MM.1S (cell line): Measurements from ENCODE around the gene GLS.

ENCODE experiments used
- DNase-seq: peaks from one replicate; pipeline ENCODE4 v3.0.0-alpha.2; 2015
- H2AFZ ChIP-seq: fragments of 300-600 bp; sonication (generic); 2 replicates; pipeline ENCODE4 v1.6.0; 2016; ENCODE audit warnings: antibody characterized with exemption, low read length
- H3F3A ChIP-seq: fragments of 300-600 bp; sonication (generic); 2 replicates; pipeline ENCODE4 v1.6.1; 2016; ENCODE audit warnings: mild to moderate bottlenecking, antibody characterized with exemption, low read length, moderate library complexity, mixed read lengths; ENCODE audit not compliant: insufficient read depth
- H3K27ac ChIP-seq: fragments of 300-600 bp; sonication (generic); 2 replicates; pipeline ENCODE4 v1.5.1; 2016; ENCODE audit warnings: mild to moderate bottlenecking, low read length
- H3K27me3 ChIP-seq: fragments of 300-600 bp; sonication (generic); replicated peaks from 2 replicates; pipeline ENCODE4 v1.6.0; 2016; ENCODE audit warnings: low read length; ENCODE audit not compliant: insufficient read depth
- H3K36me3 ChIP-seq: fragments of 300-600 bp; sonication (generic); replicated peaks from 2 replicates; pipeline ENCODE4 v1.6.1; 2016; ENCODE audit warnings: mild to moderate bottlenecking, low read length, mixed read lengths; ENCODE audit not compliant: insufficient read depth
- H3K4me1 ChIP-seq: fragments of 300-600 bp; sonication (generic); 2 replicates; pipeline ENCODE4 v1.6.1; 2016; ENCODE audit warnings: low read length, mixed read lengths
- H3K4me2 ChIP-seq: fragments of 300-600 bp; sonication (generic); 2 replicates; pipeline ENCODE4 v1.6.0; 2016; ENCODE audit warnings: low read depth, low read length
- H3K4me3 ChIP-seq: fragments of 300-600 bp; sonication (generic); 2 replicates; pipeline ENCODE4 v1.5.1; 2016; ENCODE audit warnings: low read length, mixed read lengths
- H3K79me2 ChIP-seq: fragments of 300-600 bp; sonication (generic); 2 replicates; pipeline ENCODE4 v1.6.1; 2016; ENCODE audit warnings: mixed run types, low read length, mixed read lengths
- H3K9ac ChIP-seq: fragments of 300-600 bp; sonication (generic); 2 replicates; pipeline ENCODE4 v1.6.1; 2016; ENCODE audit warnings: low read length, mixed read lengths
- H3K9me2 ChIP-seq: fragments of 300-600 bp; sonication (generic); replicated peaks from 2 replicates; pipeline ENCODE4 v1.6.1; 2016; ENCODE audit warnings: mild to moderate bottlenecking, low read length, mixed read lengths; ENCODE audit not compliant: insufficient read depth
- H3K9me3 ChIP-seq: fragments of 300-600 bp; sonication (generic); replicated peaks from 2 replicates; pipeline ENCODE4 v1.6.1; 2016; ENCODE audit warnings: mild to moderate bottlenecking, low read length, mixed read lengths; ENCODE audit not compliant: insufficient read depth
- H4K20me1 ChIP-seq: fragments of 300-600 bp; sonication (generic); 2 replicates; pipeline ENCODE4 v1.6.1; 2016; ENCODE audit warnings: mild to moderate bottlenecking, low read length, moderate library complexity, mixed read lengths; ENCODE audit not compliant: insufficient read depth
- EZH2 ChIP-seq: fragments of 300-600 bp; sonication (generic); optimal IDR thresholded peaks from 2 replicates; pipeline ENCODE3; 2017; ENCODE audit warnings: low read depth, mild to moderate bottlenecking, antibody characterized with exemption, low read length, mixed read lengths
- EZH2phosphoT487 ChIP-seq: fragments of 300-600 bp; sonication (generic); IDR thresholded peaks from 2 replicates; pipeline ENCODE4 v1.6.1; 2018; ENCODE audit warnings: antibody characterized with exemption, low read length
- TF ChIP-seq, protein P1 (sequence below): fragments of 300-600 bp; sonication (generic); IDR thresholded peaks from 2 replicates; pipeline ENCODE4 v1.5.1; 2016; ENCODE audit warnings: antibody characterized with exemption, low read length, mixed read lengths

The GLS gene

DNA sequence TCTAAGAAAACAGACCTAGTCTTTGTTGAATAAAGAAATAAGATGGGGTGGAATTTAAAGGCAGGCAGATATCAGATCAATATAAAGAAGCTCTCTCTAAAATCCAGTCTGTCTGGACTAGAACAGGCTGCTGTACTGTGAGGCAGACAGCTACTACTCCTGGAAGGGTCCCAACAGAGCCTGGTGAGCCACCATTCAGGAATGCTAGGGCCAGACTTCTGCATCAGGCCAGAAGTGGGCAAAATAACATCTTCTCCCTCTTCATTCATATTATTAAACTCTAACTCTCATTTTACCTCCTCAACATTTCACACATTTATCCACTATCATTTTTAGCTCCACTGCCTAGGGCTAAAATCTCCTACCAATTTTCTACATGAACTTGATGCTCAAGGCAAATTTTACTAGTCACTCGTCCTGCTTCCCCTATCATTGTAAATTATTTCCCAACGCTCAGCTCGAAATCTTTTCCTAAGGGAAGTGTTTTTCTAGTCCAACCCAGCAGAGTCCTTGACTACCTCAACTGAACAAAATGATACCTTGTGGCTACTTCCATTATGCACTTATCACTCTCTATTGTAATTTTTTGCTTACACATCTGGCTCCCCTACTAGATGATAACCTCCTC, 45.2 kb upstream of the GLS start:
- Histone ChIP-seq H3K4me3 (no peak overlapping the region), H3K27me3 (no peaks in the 10 kb centered on the region), H3K4me1 (no peaks in the 10 kb centered on the region), H3K79me2 (no peaks in the 10 kb centered on the region), H2AFZ (no peak overlapping the region), H3K27ac (no peak overlapping the region), H3F3A (no peaks in the 10 kb centered on the region), H3K9ac (no peak overlapping the region), H3K9me3 (no peaks in the 10 kb centered on the region), H4K20me1 (no peaks in the 10 kb centered on the region), H3K36me3 (no peaks in the 10 kb centered on the region), H3K9me2 (no peaks in the 10 kb centered on the region), H3K4me2 (no peak overlapping the region)
- no peak for DNase-seq
- TF ChIP-seq EZH2 (no peak), EZH2phosphoT487 (no peak)
- TF ChIP-seq, protein P1, sequence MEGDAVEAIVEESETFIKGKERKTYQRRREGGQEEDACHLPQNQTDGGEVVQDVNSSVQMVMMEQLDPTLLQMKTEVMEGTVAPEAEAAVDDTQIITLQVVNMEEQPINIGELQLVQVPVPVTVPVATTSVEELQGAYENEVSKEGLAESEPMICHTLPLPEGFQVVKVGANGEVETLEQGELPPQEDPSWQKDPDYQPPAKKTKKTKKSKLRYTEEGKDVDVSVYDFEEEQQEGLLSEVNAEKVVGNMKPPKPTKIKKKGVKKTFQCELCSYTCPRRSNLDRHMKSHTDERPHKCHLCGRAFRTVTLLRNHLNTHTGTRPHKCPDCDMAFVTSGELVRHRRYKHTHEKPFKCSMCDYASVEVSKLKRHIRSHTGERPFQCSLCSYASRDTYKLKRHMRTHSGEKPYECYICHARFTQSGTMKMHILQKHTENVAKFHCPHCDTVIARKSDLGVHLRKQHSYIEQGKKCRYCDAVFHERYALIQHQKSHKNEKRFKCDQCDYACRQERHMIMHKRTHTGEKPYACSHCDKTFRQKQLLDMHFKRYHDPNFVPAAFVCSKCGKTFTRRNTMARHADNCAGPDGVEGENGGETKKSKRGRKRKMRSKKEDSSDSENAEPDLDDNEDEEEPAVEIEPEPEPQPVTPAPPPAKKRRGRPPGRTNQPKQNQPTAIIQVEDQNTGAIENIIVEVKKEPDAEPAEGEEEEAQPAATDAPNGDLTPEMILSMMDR, result no peak

DNA sequence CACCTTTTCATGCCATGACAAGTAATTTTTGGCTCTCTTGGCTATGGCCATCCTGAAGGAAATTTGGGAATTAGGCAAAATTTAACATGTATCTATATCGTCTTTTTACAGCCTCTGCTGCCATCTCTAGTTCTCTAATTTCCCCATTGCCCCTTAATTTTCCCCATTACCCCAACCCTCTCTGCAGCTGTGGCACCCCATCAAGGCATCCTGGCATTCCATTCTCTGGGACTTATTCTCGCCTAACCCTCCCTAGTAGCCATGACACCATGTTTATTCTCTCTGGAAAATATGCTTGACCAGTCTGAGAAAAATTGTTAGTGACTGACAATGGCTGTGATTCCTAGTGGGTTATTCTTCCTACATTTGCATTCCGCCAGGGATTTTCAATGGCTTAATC, 43.9 kb upstream of the GLS start:
- TF ChIP-seq, protein P1, result no peak
- Histone ChIP-seq H2AFZ (no peak overlapping the region), H3K36me3 (no peaks in the 10 kb centered on the region), H3K27me3 (no peaks in the 10 kb centered on the region), H3K27ac (no peak overlapping the region), H3K9me2 (no peaks in the 10 kb centered on the region), H3K4me1 (no peaks in the 10 kb centered on the region), H3F3A (no peaks in the 10 kb centered on the region), H3K4me2 (no peak overlapping the region), H3K9me3 (no peaks in the 10 kb centered on the region), H3K9ac (no peak overlapping the region), H3K79me2 (no peaks in the 10 kb centered on the region), H3K4me3 (no peak overlapping the region), H4K20me1 (no peaks in the 10 kb centered on the region)
- no peak for DNase-seq

GRCh38 chr2:190837420-190837819, 43.2 kb upstream of the GLS start:
- Histone ChIP-seq H3K9ac (no peak overlapping the region), H3K9me3 (no peaks in the 10 kb centered on the region), H4K20me1 (no peaks in the 10 kb centered on the region), H3K9me2 (no peaks in the 10 kb centered on the region), H3K27ac (no peak overlapping the region), H3K36me3 (no peaks in the 10 kb centered on the region), H3K79me2 (no peaks in the 10 kb centered on the region), H2AFZ (no peak overlapping the region), H3K27me3 (no peaks in the 10 kb centered on the region), H3F3A (no peaks in the 10 kb centered on the region), H3K4me1 (no peaks in the 10 kb centered on the region), H3K4me2 (no peak overlapping the region), H3K4me3 (no peak overlapping the region)
- DNase-seq, result no peak
- no peak for TF ChIP-seq EZH2
- TF ChIP-seq, protein P1, result no peak
- TF ChIP-seq EZH2phosphoT487, result no peak
